Left renal cortex interstitium (tissue), 4 donors: ENCODE data around the gene PDP2. TPM values are rescaled to one million over a fixed set of nuclear protein-coding genes. Genes with fewer than 3 reads are reported as not detected.
"Not testable (repeated sequence)": the region's sequence is repeated elsewhere in the genome, so short reads cannot be mapped to it uniquely, and the experiment has no call there.

Experiments
- DNase-seq, 4 donors: peaks; one replicate each; pipeline ENCODE4 v3.0.0-alpha.2; 2013; ENCODE audit warnings: low read depth in 4 of 4, low spot score in 2 of 4, missing footprints in 1 of 4
- polyA plus RNA-seq, 4 donors: library from polyadenylated mRNA; unstranded; fragments of 120-200 nt; gene quantifications; one replicate each; pipeline ENCODE4 v1.2.1, GENCODE V29; 2013; ENCODE audit not compliant: insufficient read length in 4 of 4

Gene PDP2
- polyA plus RNA-seq, 4 donors: 11.5 to 14.5 (median 13.4) TPM

DNA sequence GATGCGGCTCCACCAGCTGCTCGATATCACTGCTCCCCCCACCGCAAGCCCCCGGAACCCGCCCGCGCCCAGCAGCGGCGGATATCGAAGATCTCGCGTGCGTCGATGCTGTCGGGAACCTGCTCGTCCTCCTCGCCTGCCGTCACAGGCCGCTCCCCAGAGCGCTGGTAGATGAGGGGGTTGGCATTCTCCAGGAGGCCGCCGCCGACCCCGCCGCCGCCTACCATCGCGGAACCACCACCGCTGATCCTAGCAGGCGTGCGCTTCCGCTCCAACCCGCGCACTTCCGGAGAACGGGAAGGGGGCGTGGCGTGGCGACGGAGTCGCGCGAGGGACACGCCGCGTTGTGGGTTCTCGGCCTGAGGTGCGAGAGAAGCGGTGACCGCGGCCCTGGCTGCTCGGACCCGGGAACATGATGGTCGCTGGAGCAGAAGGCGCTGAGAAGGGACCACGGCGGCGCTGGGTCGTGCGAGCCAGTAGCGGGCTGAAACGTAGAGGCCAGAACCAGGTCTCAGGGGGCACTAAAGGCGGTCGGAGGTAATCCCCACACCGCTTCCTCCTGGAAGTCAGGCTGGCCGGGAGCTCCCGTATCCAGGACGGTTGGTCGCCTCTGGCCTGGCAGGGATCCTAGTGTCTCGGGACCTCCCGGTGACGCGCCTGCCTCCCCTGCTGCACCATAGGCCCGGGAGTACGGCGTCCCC, 54.0 kb downstream of the PDP2 start, which contains the start of gene CIAO2B:
TSS of gene CIAO2B (minus strand) at position 265 of the 701 bp plus-strand sequence. CDS start at position 227, 38 bp downstream.
- peak in 3 of 4 donors; percentile 77 to 83 (median 79) for DNase-seq

DNA sequence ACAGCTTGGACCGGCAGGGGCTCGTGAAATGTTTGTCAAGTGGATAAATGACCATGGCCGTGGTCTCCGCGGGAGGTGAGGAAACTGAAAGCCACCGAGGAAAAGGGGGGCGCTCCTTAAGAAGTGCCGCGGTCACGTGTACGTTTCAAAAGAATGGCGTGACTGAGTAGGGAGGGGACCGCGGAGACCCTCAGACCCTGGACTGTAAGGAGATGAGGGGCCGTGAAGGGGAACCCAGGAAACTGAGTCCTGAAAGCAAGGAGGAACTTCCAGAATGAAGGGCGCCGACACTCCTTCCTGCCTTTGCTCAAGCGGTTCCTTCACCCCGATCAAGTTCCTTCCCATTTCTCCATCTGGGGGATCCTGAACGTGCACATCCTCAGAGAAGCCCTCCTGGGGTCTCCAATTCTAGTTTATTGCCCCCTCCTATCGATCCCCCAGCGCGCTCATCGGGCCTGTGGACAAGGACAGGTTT, 54.6 kb downstream of the PDP2 start:
- not testable (repeated sequence) for DNase-seq

DNA sequence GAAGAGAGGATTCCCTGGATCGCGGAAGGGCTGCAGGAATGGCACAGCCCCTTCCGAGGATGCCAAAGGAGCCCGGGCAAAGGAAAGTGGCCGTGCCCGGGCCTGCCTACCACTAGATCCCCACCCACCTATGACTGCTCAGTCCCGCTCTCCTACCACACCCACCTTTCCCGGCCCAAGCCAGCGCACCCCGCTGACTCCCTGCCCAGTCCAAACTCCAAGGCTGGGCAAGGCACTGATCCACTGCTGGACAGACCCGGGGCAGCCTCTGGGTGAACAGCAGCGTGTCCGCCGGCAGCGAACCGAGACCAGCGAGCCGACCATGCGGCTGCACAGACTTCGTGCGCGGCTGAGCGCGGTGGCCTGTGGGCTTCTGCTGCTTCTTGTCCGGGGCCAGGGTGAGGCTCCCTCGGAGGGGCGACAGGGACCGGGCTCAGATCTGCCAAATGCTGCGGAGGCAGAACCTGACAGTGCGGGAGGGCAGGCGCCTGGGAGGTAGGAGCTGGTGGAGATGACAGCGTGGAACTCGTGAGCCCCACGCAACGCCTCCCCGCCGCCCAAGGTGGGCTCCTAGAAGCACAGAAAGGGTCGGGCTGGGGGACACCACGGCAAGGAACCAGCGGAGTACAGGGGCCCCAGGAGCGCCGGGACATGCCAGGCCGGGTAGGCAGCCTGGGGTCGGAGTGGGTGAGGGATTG, 55.1 kb downstream of the PDP2 start, which contains the start of gene CES2:
TSS of gene CES2 (plus strand) at position 203 of the 698 bp plus-strand sequence. CDS start at position 323, 120 bp downstream.
- no peak for DNase-seq

DNA sequence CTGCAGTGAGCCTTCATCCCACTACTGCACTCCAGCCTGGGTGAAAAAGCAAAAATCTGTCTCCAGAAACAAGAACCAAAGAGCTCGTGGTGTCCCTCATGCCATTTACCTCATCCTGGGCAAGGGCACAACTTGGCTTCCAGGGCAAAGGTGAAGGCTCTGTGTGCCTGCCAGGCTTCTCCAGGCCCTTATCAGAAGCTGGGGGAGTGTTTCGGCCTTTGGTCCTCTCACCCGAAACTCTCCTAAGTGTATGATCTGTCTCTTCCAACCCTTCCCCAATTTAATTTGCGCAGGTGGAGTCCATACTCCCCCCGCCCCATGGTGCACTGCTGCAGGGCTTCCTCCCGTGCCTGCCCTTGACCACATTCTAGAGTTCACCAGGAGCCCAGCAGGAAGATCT, 56.1 kb downstream of the PDP2 start:
- DNase-seq: no peak

DNA sequence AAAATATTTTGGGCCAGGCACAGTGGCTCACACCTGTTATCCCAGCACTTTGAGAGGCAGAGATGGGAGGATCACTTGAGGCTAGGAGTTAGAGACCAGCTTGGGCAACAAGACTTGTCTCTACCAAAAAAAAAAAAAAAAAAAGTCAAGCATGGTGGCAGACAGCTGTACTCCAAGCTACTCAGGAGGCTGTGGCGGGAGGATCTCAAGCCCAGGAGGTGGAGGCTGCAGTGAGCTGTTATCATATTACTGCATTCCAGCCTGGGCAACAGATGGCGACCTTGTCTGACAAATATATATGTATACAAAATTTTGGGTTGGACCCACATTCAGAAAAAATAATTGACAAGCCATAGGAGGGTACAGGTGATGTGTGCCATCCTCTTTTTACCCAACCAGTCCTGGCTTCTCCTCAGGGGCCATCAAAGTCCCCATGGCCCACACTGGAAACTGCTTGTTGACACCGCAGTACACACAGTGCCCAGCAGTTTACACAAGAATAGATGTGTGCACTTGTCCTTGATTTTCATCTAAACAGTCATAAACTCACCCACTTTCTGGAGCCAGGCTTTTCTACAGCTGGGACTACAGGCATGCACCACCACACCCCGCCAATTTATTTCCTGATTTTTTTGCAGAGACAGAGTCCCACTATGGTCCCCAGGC, 56.7 kb downstream of the PDP2 start:
- no peak for DNase-seq

DNA sequence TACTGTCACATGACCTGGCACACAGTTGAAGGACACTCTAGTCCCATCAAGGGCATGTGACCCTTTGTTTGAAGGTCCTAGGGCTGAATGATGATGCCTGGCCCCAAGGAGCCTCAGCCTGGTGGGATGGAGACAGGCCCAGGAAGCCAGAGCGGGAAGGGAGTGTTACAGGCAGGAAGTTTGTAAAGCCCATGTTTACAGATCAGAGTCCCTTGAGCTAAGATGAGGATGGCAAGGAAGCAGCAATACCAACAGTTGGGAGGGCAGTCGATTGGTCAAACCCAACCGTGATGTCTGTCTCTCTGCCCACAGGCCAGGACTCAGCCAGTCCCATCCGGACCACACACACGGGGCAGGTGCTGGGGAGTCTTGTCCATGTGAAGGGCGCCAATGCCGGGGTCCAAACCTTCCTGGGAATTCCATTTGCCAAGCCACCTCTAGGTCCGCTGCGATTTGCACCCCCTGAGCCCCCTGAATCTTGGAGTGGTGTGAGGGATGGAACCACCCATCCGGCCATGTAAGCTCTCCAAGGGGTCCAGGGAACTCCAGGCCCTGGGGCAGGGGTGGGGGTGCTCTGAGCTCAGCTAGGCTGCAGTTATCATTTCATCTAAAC, 57.5 kb downstream of the PDP2 start:
- no peak for DNase-seq

DNA sequence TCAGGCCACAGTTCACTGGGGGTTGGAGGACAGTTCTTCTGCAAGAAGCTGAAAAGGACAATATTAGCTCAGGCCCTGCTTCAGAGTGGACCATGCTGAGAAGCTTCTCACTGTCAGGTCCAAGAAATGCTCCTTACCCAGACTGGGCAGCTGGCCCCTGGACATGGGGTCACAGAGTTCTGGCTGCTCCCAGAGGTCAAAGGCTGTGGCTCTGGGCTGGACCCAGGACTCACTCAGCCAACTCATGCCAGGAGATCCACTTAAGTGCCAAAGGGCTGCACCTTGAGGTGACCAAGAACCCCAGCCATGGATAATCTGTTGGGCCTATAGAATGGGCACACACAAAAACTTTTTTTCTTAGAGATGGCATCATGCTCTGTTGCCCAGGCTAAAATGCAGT, 59.1 kb downstream of the PDP2 start:
- no peak for DNase-seq

DNA sequence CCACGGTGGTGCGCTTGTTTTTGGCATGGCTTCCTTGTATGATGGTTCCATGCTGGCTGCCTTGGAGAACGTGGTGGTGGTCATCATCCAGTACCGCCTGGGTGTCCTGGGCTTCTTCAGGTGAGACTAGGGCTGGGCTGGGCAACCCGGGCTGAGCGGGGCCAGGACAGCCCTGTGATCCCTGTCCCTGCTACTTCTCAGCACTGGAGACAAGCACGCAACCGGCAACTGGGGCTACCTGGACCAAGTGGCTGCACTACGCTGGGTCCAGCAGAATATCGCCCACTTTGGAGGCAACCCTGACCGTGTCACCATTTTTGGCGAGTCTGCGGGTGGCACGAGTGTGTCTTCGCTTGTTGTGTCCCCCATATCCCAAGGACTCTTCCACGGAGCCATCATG, 59.9 kb downstream of the PDP2 start:
- no peak for DNase-seq

Other genes starting within 250 kb of the PDP2 start
- gene CMTM4, start 183.8 kb upstream of the PDP2 start, polyA plus RNA-seq: 10 to 100 TPM; 63.0 to 69.7 (median 66.8) TPM
- gene DYNC1LI2, start 128.9 kb upstream of the PDP2 start, polyA plus RNA-seq: 100 to 1,000 TPM in 2 of 4 donors, 10 to 100 TPM in 2; 86.0 to 166 (median 128) TPM
- under 1 TPM in 2 of 4 donors, not detected in 2; 0.11 to 0.13 TPM for gene TERB1, start 78.9 kb upstream of the PDP2 start, polyA plus RNA-seq
- 100 to 1,000 TPM in 1 of 4 donors, 10 to 100 TPM in 3; 73.0 to 109 (median 82.5) TPM for gene NAE1, start 49.5 kb upstream of the PDP2 start, polyA plus RNA-seq
- under 1 TPM; 0.11 to 0.49 (median 0.33) TPM for gene CA7, start 36.1 kb upstream of the PDP2 start, polyA plus RNA-seq
- 100 to 1,000 TPM; 248 to 312 (median 277) TPM for gene CDH16, start 38.4 kb downstream of the PDP2 start, polyA plus RNA-seq
- gene RRAD, start 45.0 kb downstream of the PDP2 start, polyA plus RNA-seq: 1 to 10 TPM; 2.6 to 4.1 (median 3.5) TPM
- gene CIAO2B, start 53.9 kb downstream of the PDP2 start, polyA plus RNA-seq: 100 to 1,000 TPM in 2 of 4 donors, 10 to 100 TPM in 2; 91.7 to 120 (median 98.8) TPM
- 10 to 100 TPM; 40.3 to 49.6 (median 45.3) TPM for gene CES2, start 55.0 kb downstream of the PDP2 start, polyA plus RNA-seq
- gene CES3, start 80.8 kb downstream of the PDP2 start, polyA plus RNA-seq: 1 to 10 TPM; 1.3 to 3.7 (median 2.9) TPM
- gene CES4A, start 108.1 kb downstream of the PDP2 start, polyA plus RNA-seq: 10 to 100 TPM in 2 of 4 donors, 1 to 10 TPM in 2; 4.6 to 12.3 (median 9.5) TPM
- 10 to 100 TPM; 62.3 to 77.1 (median 65.0) TPM for gene CBFB, start 148.6 kb downstream of the PDP2 start, polyA plus RNA-seq
- 10 to 100 TPM; 21.0 to 28.5 (median 25.5) TPM for gene PHAF1, start 229.4 kb downstream of the PDP2 start, polyA plus RNA-seq